ENCODE results near the gene ISOC2. TPM values are rescaled to one million over a fixed set of nuclear protein-coding genes. Genes with fewer than 3 reads are reported as not detected.

Gene ISOC2
- total and polyA plus RNA-seq, 9 of the 15 experiments (the other 6 are each of a cell fraction or from before 2014, with no cell fraction given), result 1.2 to 229 (median 58.3) TPM

DNA sequence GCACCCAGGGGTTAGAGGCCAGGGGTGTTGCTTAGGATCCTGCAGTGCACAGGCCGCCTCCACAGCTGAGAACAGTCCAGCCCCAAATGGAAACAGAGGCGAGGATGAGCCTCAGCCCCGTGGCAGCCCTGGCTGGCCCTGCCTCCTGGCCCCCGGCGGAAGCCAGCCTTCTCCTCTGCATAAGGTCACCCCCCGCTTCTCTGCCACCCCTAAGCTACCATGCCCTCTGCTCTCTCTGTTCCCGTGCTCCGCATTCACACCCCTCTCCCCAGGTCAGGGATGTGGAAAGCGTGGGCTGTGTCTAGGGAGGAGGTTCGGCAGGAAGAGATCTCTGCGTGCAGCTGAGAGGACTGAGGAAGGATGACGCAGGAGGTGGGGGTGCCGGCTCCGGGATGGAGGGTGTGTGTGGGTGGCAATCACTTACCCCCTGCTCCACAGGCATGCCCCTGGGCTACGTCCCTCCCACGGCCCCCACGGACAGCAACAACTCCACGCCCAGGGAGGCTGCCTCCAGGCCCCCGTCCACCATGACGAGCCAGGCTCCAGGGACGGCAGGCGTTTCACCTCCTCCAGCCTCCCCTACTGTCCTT, 32.8 kb upstream of the ISOC2 start (continued):
- TF ChIP-seq ZFPM2 (CRISPR knock-in tag; IDR thresholded peaks at IDR 0.05), result no peak
- no peak for TF ChIP-seq HDAC3 (IDR thresholded peaks at IDR 0.05; ENCODE audit: borderline replicate concordance, partially characterized antibody)
- no peak for TF ChIP-seq ZKSCAN3 (CRISPR knock-in tag; IDR thresholded peaks at IDR 0.05)
- no peak for TF ChIP-seq MEIS2 (IDR thresholded peaks at IDR 0.05; ENCODE audit: partially characterized antibody)
- TF ChIP-seq HOXB6 (CRISPR knock-in tag; IDR thresholded peaks at IDR 0.05; ENCODE audit: borderline replicate concordance), result no peak
- TF ChIP-seq HMGN3 (IDR thresholded peaks at IDR 0.05; ENCODE audit: borderline replicate concordance, extremely low read depth, insufficient read length, low read depth, low read length), result no peak
- TF ChIP-seq ATF7 (IDR thresholded peaks at IDR 0.05), result peak; percentile 33; the same call in 1 of the 2 replicates
- no peak for TF ChIP-seq BRF2 (IDR thresholded peaks at IDR 0.05; ENCODE audit: borderline replicate concordance, insufficient read depth, insufficient read length)
- no peak for TF ChIP-seq TAF1 (IDR thresholded peaks at IDR 0.05; ENCODE audit: control insufficient read depth, extremely low read depth, insufficient read depth, low read length, severe bottlenecking)
- no peak for TF ChIP-seq PURB (CRISPR knock-in tag; IDR thresholded peaks at IDR 0.05; ENCODE audit: low read depth)
- TF ChIP-seq ZNF695 (CRISPR knock-in tag; IDR thresholded peaks at IDR 0.05), result no peak
- no peak for TF ChIP-seq ZFP91 (CRISPR knock-in tag; IDR thresholded peaks at IDR 0.05)
- TF ChIP-seq ZNF785 (CRISPR knock-in tag; IDR thresholded peaks at IDR 0.05), result no peak
- TF ChIP-seq RBFOX2 (IDR thresholded peaks at IDR 0.05; ENCODE audit: low read depth, low read length), result 0 out of 2 replicates have a peak, but pooled peaks have one; percentile 35
- no peak for TF ChIP-seq MAFF (IDR thresholded peaks at IDR 0.05; ENCODE audit: low read length)
- no peak for TF ChIP-seq KAT7 (CRISPR knock-in tag; IDR thresholded peaks at IDR 0.05; ENCODE audit: borderline replicate concordance)
- TF ChIP-seq ZNF24 (IDR thresholded peaks at IDR 0.05), result no peak
- TF ChIP-seq E2F4 (CRISPR knock-in tag; IDR thresholded peaks at IDR 0.05; ENCODE audit: low read depth), result no peak
- TF ChIP-seq, protein P1, sequence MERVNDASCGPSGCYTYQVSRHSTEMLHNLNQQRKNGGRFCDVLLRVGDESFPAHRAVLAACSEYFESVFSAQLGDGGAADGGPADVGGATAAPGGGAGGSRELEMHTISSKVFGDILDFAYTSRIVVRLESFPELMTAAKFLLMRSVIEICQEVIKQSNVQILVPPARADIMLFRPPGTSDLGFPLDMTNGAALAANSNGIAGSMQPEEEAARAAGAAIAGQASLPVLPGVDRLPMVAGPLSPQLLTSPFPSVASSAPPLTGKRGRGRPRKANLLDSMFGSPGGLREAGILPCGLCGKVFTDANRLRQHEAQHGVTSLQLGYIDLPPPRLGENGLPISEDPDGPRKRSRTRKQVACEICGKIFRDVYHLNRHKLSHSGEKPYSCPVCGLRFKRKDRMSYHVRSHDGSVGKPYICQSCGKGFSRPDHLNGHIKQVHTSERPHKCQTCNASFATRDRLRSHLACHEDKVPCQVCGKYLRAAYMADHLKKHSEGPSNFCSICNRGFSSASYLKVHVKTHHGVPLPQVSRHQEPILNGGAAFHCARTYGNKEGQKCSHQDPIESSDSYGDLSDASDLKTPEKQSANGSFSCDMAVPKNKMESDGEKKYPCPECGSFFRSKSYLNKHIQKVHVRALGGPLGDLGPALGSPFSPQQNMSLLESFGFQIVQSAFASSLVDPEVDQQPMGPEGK (CRISPR knock-in tag; IDR thresholded peaks at IDR 0.05; ENCODE audit: borderline replicate concordance), result no peak
- TF ChIP-seq ZNF316 (IDR thresholded peaks at IDR 0.05), result no peak
- no peak; the same call in 1 of the 2 replicates for TF ChIP-seq ETV1 (tag; conservative IDR thresholded peaks at IDR 0.05; ENCODE audit: low read depth)
- TF ChIP-seq SIRT6 (IDR thresholded peaks at IDR 0.05; ENCODE audit: low read depth, low read length), result no peak
- peak; percentile 70 for TF ChIP-seq GABPA (tag; conservative IDR thresholded peaks at IDR 0.05; ENCODE audit: low read depth)
- no peak for TF ChIP-seq HDGF (IDR thresholded peaks at IDR 0.05)
